ENCODE measurements around the gene MAPK12. TPM values are rescaled to one million over a fixed set of nuclear protein-coding genes. Genes with fewer than 3 reads are reported as not detected.

Gene MAPK12
- total RNA-seq, 2 experiments from 2014 or later = 1.2 to 1.3 TPM

DNA sequence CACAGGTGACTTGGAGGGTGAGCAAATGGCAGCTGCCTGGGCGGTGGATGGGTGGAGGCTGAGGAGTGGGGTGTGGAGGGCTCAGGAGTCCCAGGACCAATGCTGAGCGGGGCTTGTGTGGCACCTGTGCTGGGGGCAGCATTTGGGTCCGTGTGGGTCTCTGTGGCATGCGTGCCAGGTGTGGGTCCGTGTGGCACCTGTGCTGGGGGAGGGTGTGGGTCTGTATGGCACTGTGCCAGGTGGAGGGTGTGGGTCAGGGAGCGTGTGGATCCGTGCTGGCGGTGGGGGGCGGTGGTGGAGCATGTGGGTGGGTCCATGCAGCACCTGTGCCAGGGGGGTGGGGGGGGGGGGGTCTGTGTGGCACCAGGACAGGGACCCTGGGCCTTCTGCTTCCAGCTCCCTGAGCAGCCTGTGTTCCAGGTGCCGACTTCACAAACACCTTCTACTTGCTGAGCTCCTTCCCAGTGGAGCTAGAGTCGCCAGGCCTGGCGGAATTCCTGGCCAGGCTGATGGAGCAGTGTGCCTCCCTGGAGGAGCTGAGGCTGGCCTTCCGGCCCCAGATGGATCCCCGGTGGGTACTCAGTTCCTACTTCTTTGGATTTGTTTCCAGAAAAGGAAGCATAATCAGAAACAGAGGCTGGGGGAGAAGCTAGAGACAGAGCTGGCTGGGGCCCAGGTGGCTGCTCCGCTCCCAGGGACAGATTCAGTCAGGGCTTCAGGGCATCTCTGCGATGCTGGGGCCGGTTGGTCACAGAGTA, 46.0 kb downstream of the MAPK12 start:
- no peak overlapping the region for H3K27ac ChIP-seq (ENCODE audit: low read depth in 1 of 2, low read length in 2 of 2)
- H3K27ac Mint-ChIP-seq = peak overlapping the region; percentile 35
- CTCF ChIA-PET = interaction anchor here (1.2 kb wide), 1 partner anchor 67 kb away, joined by 3 read pairs; no protein-coding TSS in a partner anchor
- peaks cover 15% of the 10 kb centered on the region for H3K4me1 Mint-ChIP-seq (ENCODE audit: low read depth)
- no peak for TF ChIP-seq CTCF (IDR thresholded peaks at IDR 0.05)
- peaks cover 2% of the 10 kb centered on the region for H3K4me1 ChIP-seq (ENCODE audit: insufficient read depth, low read length)
- H3K36me3 ChIP-seq (ENCODE audit: insufficient read depth, low read length) = peaks cover 72% of the 10 kb centered on the region
- peaks cover 77% of the 10 kb centered on the region for H3K36me3 Mint-ChIP-seq (ENCODE audit: low read depth)
- H3K9me3 Mint-ChIP-seq = no peaks in the 10 kb centered on the region
- H3K4me3 ChIP-seq (ENCODE audit: low read length) = no peak overlapping the region
- no peaks in the 10 kb centered on the region for H3K9me3 ChIP-seq (ENCODE audit: control insufficient read depth in 1 of 2, insufficient read depth in 1 of 2, low read length in 2 of 2)
- H3K27me3 Mint-ChIP-seq = no peaks in the 10 kb centered on the region
- DNase-seq (peak in 1 of 14 experiments; percentile 32), ATAC-seq (ENCODE audit: poor library complexity) (no peak)
- no peak overlapping the region for H3K4me3 Mint-ChIP-seq
- POLR2A ChIA-PET = interaction anchor here (0.9 kb wide), 1 partner anchor 24 kb away, joined by 3 read pairs; no protein-coding TSS in a partner anchor
- no peaks in the 10 kb centered on the region for H3K27me3 ChIP-seq (ENCODE audit: control insufficient read depth in 1 of 2, insufficient read depth in 2 of 2, low read length in 2 of 2)
- intact Hi-C loops (cut with DNase I, micrococcal nuclease) = no loop called here

GRCh38 chr22:50213263-50213662, 48.2 kb downstream of the MAPK12 start:
- CTCF ChIA-PET = interaction anchor here (1.2 kb wide), 1 partner anchor 64 kb away, joined by 3 read pairs; no protein-coding TSS in a partner anchor
- peaks cover 63% of the 10 kb centered on the region for H3K36me3 Mint-ChIP-seq (ENCODE audit: low read depth)
- ATAC-seq (ENCODE audit: poor library complexity) = no peak

GRCh38 chr22:50211147-50211546, 50.3 kb downstream of the MAPK12 start:
- Histone ChIP-seq H3K27ac (ENCODE audit: low read depth in 1 of 2, low read length in 2 of 2) (no peak overlapping the region), H3K4me1 (ENCODE audit: insufficient read depth, low read length) (peaks cover 20% of the 10 kb centered on the region), H3K36me3 (ENCODE audit: insufficient read depth, low read length) (peaks cover 71% of the 10 kb centered on the region), H3K9me3 (ENCODE audit: control insufficient read depth in 1 of 2, insufficient read depth in 1 of 2, low read length in 2 of 2) (no peaks in the 10 kb centered on the region), H3K4me3 (ENCODE audit: low read length) (no peak overlapping the region), H3K27me3 (ENCODE audit: control insufficient read depth in 1 of 2, insufficient read depth in 2 of 2, low read length in 2 of 2) (no peaks in the 10 kb centered on the region)
- no peak for TF ChIP-seq CTCF (IDR thresholded peaks at IDR 0.05)
- H3K4me3 Mint-ChIP-seq = no peak overlapping the region
- no peaks in the 10 kb centered on the region for H3K9me3 Mint-ChIP-seq
- POLR2A ChIA-PET = interaction anchor here (1.2 kb wide), 1 partner anchor 33 kb away, joined by 5 read pairs; the partner anchor contains the start of gene TUBGCP6
- CTCF ChIA-PET = interaction anchor here (1.4 kb wide), 1 partner anchor 62 kb away, joined by 6 read pairs; no protein-coding TSS in a partner anchor
- ATAC-seq (ENCODE audit: poor library complexity) = no peak
- H3K4me1 Mint-ChIP-seq (ENCODE audit: low read depth) = peaks cover 21% of the 10 kb centered on the region
- H3K36me3 Mint-ChIP-seq (ENCODE audit: low read depth) = peaks cover 61% of the 10 kb centered on the region
- no peak for DNase-seq
- intact Hi-C loops (cut with DNase I, micrococcal nuclease) = no loop called here
- H3K27me3 Mint-ChIP-seq = no peaks in the 10 kb centered on the region
- H3K27ac Mint-ChIP-seq = no peak overlapping the region

More at GRCh38 chr22:50213263-50213662, 48.2 kb downstream of the MAPK12 start:
- Mint-ChIP-seq H3K9me3 (no peaks in the 10 kb centered on the region), H3K4me3 (no peak overlapping the region), H3K4me1 (ENCODE audit: low read depth) (peaks cover 21% of the 10 kb centered on the region), H3K27ac (peak overlapping the region; percentile 39), H3K27me3 (no peaks in the 10 kb centered on the region)
- H3K36me3 ChIP-seq (ENCODE audit: insufficient read depth, low read length) = peaks cover 71% of the 10 kb centered on the region
- H3K9me3 ChIP-seq (ENCODE audit: control insufficient read depth in 1 of 2, insufficient read depth in 1 of 2, low read length in 2 of 2) = no peaks in the 10 kb centered on the region
- H3K27ac ChIP-seq (ENCODE audit: low read depth in 1 of 2, low read length in 2 of 2) = no peak overlapping the region
- POLR2A ChIA-PET = no interaction called here
- no peak for DNase-seq
- intact Hi-C loops (cut with DNase I, micrococcal nuclease) = no loop called here
- no peak for TF ChIP-seq CTCF (IDR thresholded peaks at IDR 0.05)
- peaks cover 18% of the 10 kb centered on the region for H3K4me1 ChIP-seq (ENCODE audit: insufficient read depth, low read length)
- no peak overlapping the region for H3K4me3 ChIP-seq (ENCODE audit: low read length)
- H3K27me3 ChIP-seq (ENCODE audit: control insufficient read depth in 1 of 2, insufficient read depth in 2 of 2, low read length in 2 of 2) = no peaks in the 10 kb centered on the region
